HPDE6-E6E7 (cell line): ENCODE data around the gene GOPC.
"Not testable (repeated sequence)": the region's sequence is repeated elsewhere in the genome, so short reads cannot be mapped to it uniquely, and the experiment has no call there.

Experiments
- DNase-seq: peaks from one replicate; pipeline ENCODE4 v3.0.0; 2011; ENCODE audit warnings: missing footprints; ENCODE audit errors: extremely low spot score

Gene GOPC

GRCh38 chr6:117602151-117602898, at the start of gene GOPC:
TSS of gene GOPC (minus strand) at chr6:117602511. CDS start at chr6:117602288, 223 bp downstream.
- DNase-seq = peak; percentile 98

- not testable (repeated sequence) for DNase-seq
Observed at GRCh38 chr6:117651984-117652383, 49.7 kb upstream of the GOPC start.

GRCh38 chr6:117642976-117643375, 40.7 kb upstream of the GOPC start:
- no peak for DNase-seq

- no peak for DNase-seq
Observed at GRCh38 chr6:117637770-117638169, 35.5 kb upstream of the GOPC start.

GRCh38 chr6:117629119-117629660, 26.9 kb upstream of the GOPC start:
- no peak for DNase-seq

- no peak for DNase-seq
Observed at GRCh38 chr6:117627533-117627932, 25.2 kb upstream of the GOPC start.

GRCh38 chr6:117624869-117625481, 22.7 kb upstream of the GOPC start:
- no peak for DNase-seq

- DNase-seq = no peak
Observed at GRCh38 chr6:117619178-117619577, 16.9 kb upstream of the GOPC start.

- no peak for DNase-seq
Observed at GRCh38 chr6:117617210-117618035, 15.1 kb upstream of the GOPC start.

GRCh38 chr6:117616391-117617209, 14.3 kb upstream of the GOPC start:
- DNase-seq = no peak

- no peak for DNase-seq
Observed at GRCh38 chr6:117615750-117616390, 13.6 kb upstream of the GOPC start.

- DNase-seq = no peak
Observed at GRCh38 chr6:117613920-117614560, 11.7 kb upstream of the GOPC start.

- DNase-seq = no peak
Observed at GRCh38 chr6:117607511-117607910, 5.2 kb upstream of the GOPC start.

GRCh38 chr6:117605169-117605826, 3.0 kb upstream of the GOPC start:
- DNase-seq = peak; percentile 52

- no peak for DNase-seq
Observed at GRCh38 chr6:117603821-117604220, 1.5 kb upstream of the GOPC start.

- no peak for DNase-seq
Observed at GRCh38 chr6:117602899-117603588, 733 bp upstream of the GOPC start.

- no peak for DNase-seq
Observed at GRCh38 chr6:117601811-117602150, 530 bp downstream of the GOPC start.

- DNase-seq = no peak
Observed at GRCh38 chr6:117600008-117600743, 2.1 kb downstream of the GOPC start.

- DNase-seq = no peak
Observed at GRCh38 chr6:117597755-117598154, 4.6 kb downstream of the GOPC start.
